GM12874 (cell line): ENCODE data around the gene TUBE1.

Experiments
- CTCF ChIP-seq: IDR thresholded peaks from 2 replicates; pipeline ENCODE4 v1.5.1; 2011; ENCODE audit warnings: low read depth, mild to moderate bottlenecking, control low read depth, low read length, moderate library complexity; ENCODE audit not compliant: insufficient read depth

The TUBE1 gene

GRCh38 chr6:112116221-112116620 is 28.9 kb upstream of the TUBE1 start:
- no peak for TF ChIP-seq CTCF

DNA sequence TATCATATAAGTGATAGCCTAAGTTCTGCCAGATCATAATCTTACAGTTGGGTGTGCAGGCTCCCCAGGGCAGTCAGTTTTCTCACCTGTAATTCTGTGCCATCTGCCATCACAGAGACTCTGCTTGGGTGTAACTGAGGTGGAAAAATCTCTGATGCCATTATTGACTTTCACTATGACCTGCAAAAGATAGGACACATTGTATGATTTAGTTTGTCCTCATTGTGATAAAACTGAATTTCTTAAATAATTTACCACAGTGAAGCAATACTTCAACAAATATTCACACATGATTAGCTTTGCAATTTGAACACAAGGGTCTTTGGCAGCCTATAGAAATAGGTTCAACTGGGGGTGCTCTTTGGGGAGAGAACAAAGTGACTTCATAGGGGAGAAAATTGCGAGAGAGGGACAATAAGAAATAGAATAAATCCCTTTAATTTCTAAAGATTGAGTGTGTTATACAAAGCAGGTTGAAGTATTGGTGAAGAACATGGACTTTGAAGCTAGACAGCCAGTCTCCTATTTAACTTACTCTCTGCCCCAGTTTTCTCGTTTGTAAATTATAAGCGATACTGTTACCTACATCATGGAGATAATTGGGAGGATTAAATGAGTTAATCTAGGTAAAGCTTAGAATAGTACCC is 27.4 kb upstream of the TUBE1 start:
- no peak for TF ChIP-seq CTCF

DNA sequence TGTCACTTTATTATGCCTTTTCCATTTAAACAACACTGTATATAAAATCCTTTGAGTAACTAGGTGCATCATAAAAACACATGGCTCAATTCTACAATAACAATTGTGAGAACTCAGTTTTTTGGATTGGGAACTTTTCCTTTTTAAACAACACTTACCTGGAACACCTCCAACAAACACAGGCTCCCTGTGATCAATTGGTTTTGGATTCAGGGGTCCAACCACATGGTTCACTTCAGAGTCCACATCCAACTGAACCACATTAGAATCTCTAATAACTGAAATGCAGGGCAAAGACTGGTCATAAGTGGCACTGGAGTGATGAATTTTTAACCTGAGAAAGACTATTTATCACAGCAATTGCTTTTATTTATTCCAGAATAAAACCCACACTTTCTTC is 26.6 kb upstream of the TUBE1 start:
- no peak for TF ChIP-seq CTCF

DNA sequence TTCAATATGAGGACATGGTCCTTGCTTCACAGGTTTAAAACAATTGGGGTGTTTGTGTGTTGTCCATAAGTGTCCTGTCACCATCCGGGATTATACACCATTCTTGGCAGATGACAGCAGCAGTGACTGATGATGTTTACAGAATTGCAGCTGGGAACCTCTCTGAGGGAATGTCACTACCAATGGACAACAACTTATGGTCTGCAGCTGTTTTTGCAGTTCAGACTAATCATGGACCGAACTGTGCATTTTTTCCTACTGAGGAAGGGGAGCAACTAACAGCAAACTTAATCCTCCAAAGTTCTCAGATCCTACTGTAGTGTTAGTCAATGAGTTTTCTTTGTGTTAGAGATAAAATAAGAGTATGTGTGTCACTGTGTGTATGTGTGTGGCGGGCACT is 26.1 kb upstream of the TUBE1 start:
- TF ChIP-seq CTCF: no peak

DNA sequence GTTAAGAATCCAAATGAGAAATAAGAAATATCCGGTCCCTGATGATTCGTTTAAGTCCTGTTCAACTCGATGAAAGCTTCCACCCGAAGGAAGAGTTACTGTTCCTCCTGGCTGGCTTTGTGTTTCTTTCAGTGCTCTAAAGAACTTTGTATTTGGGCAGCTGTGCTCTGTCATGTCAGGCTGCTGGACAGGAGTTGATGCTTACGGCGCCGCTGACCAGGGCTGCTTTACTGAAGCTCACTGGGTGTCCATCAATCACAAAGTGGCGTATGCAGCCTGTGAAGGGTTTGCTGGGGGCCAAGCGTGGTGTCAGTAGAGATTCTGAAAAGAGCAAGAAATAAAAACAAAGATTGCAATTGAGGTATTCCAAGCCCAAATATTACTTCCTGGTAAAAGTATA is 22.0 kb upstream of the TUBE1 start:
- no peak for TF ChIP-seq CTCF

DNA sequence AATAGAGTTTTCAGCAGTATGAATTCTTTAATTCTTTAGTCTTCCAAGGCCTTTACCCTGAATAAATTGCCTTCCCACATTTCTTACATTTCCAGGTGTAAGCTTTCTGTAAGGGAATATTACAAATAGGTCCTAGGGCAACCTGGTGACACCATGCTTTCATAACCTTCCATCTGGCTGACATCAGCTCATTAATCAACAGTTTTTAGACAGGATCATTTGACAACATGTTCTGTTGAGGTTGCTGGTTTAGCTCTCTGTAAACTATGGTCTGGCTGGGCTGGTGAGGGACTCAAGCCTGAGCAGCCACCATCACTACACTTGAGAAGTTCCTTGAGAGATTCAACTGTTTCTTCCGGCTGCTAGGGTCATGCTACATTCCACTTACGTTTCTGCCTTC is 19.3 kb upstream of the TUBE1 start:
- no peak for TF ChIP-seq CTCF

DNA sequence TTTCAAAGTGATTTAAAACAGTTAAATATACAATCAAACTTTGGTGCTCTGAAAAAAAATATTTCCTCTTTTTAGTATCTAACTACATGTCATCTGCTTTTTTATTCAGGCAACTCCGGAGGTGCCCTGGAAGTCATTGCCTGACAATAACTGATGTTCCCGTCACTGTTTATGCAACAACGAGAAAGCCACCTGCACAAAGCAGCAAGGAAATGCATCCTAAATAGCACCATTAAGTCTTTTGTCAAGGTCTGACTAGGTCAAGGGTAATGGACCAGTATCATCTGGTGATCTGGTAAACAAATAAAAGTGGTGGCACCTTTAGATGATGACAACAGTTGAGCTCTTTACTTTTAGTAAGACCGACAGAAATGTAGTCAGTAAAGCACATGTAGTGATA is 13.3 kb upstream of the TUBE1 start:
- no peak for TF ChIP-seq CTCF
